Hematopoietic multipotent progenitor cell treated with erythropoietin and hydrocortisone succinate and interleukin-3 and kit ligand, for 15 days (in vitro differentiated cells): ENCODE data around the gene KIF2A.

ENCODE experiments used
- DNase-seq: peaks from one replicate; pipeline ENCODE4 v3.0.0-alpha.2; 2015; ENCODE audit warnings: low spot score

Gene KIF2A

DNA sequence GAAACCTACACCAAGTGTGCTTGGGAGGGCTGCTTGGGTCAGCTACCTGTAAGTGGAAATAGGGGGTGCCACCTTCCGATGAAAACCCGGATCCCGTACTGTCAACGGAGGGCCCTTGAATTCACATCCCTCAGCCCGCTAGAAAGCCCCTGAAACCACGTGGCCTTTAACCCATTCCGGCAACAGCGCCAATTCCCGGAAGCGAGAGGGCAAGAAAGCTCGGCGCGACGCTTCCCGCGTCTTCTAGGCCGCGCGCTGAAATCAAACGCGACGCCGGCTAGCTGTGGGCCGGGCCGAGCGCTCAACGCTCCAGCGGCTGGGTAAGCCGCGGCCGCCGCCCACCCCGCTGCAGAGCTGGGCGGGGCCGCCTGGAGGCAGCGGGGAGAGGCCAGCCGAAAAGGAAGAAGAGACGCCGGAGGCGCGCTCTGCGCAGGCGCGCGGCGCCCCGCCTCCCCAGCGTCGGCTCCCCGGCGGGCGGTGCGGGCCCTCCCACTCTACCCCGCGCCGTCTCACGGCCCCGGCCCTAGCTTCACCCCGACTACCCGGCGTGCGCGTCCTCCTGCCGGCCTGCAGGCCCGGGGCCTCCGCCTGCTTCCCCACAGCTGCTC lies at the start of gene KIF2A:
Gene KIF2A (plus strand): TSS at position 492 of the 608 bp plus-strand sequence. CDS start 267 bp downstream, outside the sequence.
- peak; percentile 93 for DNase-seq

GRCh38 chr5:62257020-62257367 lies 49.0 kb upstream of the KIF2A start:
- no peak for DNase-seq

DNA sequence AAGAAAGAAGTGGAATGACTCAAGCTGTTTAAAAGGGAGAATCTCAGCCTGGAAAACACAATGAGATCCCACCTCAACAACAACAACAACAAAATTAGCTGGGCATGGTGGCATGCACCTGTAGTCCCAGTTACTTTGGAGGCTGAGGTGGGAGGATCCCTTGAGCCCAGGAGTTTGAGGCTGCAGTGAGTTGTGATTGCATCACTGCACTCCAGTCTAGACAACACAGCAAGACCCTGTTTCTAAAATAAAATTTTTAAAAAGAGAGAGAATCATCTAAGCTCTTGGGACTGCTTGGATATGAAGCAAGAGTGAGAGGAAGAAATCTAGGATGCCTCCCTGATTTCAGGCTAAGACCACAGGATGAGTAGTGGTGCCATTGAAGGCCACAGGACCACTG lies 47.4 kb upstream of the KIF2A start:
- no peak for DNase-seq

- DNase-seq = no peak
These were observed 46.2 kb upstream of the KIF2A start for GRCh38 chr5:62259699-62260250.

- DNase-seq = no peak
These were observed 45.5 kb upstream of the KIF2A start for GRCh38 chr5:62260513-62260912.

GRCh38 chr5:62263401-62263800 lies 42.6 kb upstream of the KIF2A start:
- DNase-seq = no peak

DNA sequence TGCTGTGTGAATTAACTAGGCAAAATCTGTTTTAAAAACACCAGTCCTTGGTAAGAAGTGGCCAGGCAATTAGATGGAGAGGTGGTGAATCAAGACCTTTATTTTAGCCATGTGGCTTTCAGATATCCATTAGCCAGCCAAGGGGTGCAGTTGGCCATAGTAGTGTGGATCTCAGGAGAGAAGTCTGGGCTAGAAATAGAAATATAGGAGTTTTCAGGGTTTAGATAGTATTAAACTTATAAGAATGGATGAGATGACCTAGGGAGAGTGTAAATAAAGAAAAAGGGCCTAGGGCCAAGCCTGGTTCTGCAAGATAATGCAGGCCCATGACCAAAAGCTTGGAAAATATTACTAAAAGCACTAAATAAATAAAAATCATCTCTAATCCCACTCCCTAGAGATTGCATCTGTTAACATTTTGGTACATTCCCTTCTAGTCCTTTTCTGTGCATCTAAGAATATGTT lies 40.3 kb upstream of the KIF2A start:
- no peak for DNase-seq

DNA sequence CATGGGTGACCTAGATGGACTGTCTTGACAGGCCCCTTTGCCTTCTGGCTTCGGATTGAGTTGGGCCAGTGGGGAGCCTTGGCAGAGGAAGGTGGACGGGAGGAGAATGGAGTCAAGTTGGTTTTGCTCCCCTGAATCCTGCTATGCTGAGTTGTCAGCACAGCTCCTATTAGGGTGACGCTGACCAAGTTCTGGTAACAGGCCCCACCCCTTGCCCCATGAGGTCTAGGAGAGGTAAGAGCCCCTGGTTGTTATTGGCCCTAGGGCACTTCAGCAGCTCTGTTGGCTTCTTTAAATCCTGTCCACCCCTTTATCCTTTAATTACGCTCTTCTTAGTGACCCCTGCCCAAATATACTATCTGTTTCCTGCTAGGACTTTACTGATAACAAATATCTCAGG lies 39.4 kb upstream of the KIF2A start:
- DNase-seq = no peak

GRCh38 chr5:62268234-62268633 lies 37.8 kb upstream of the KIF2A start:
- no peak for DNase-seq

DNA sequence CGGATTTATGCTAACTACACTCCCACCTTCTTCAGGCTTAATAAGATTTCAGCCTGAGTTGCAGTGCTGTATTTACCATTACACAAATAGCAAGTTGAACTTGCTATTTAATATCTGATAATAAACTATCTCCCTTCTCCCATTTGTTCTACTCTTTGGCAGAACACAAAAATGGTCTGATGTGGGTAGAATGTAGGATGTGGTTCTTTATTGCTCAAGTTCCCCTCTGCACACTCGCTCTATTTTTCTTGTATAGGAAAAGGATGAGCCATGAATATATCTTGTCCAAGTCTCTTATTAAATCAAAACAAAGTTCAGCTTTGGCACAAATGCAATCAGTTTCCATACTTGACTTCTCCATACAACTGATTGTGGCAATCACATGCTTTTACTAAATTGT lies 37.2 kb upstream of the KIF2A start:
- no peak for DNase-seq

- DNase-seq = no peak
These were observed 34.6 kb upstream of the KIF2A start for GRCh38 chr5:62271370-62271769.

GRCh38 chr5:62271870-62272269 lies 34.1 kb upstream of the KIF2A start:
- DNase-seq = no peak

DNA sequence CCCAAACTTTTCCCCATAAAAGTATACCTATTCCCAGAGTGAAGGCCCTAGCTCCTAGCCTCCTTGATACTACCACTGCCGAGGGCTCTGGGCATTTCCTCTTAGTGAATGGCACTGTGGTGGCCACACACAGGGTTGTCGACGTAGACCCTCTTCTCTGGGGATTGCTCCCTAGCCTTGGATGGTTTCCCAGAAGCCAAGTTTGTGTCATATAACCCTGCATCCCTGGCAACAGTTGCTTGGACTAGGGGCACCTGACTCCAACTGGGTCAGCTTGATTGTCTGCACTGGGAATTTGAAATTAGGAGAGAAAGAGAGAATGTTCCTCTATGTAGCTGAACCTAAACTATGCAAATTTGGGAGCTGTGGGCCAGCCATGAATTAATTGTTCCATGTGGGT lies 32.3 kb upstream of the KIF2A start:
- DNase-seq = no peak

DNA sequence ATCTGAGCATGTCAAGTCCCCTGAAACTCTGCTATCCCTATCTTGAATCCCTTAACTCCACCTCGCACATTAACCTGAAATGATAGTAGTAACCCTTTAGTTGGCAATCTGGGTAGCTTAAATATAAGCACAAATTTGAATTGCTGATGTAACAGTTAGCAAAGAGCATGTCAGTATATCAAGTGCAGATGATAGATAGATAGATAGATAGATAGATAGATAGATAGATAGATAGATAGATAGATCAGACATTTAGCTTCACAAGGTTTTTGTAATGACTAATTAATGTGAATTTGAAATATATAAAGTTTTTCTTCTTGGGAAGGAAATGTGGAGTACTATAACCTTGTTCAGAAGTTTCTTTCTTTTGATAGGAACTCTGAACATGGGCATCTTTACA lies 30.4 kb upstream of the KIF2A start:
- no peak for DNase-seq

- DNase-seq = no peak
These were observed 24.6 kb upstream of the KIF2A start for GRCh38 chr5:62281411-62281810.

GRCh38 chr5:62282064-62282463 lies 23.9 kb upstream of the KIF2A start:
- DNase-seq = no peak

GRCh38 chr5:62283005-62283404 lies 23.0 kb upstream of the KIF2A start:
- no peak for DNase-seq

DNA sequence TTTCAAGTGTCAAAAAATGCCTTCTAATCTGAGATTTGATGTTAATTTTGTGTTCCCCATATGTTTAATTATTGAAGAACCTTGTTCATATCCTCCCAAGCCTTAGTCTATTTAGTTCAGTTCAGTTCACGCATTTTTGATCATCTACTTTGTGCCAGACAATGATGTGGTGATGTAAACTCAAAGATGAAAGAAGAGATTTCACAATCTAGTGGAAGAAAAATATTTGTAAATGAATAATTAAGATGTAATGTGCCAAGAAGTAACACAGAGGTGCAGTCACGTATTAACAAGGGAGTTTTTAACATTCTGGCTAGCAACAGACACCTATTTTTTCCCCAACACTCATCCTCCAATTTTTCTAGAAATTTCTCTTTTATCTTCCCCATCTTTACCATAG lies 22.1 kb upstream of the KIF2A start:
- no peak for DNase-seq

GRCh38 chr5:62284946-62285891 lies 20.8 kb upstream of the KIF2A start:
- no peak for DNase-seq

- DNase-seq = no peak
These were observed 19.2 kb upstream of the KIF2A start for GRCh38 chr5:62286834-62287233.

GRCh38 chr5:62287237-62287636 lies 18.8 kb upstream of the KIF2A start:
- no peak for DNase-seq

- no peak for DNase-seq
These were observed 17.9 kb upstream of the KIF2A start for GRCh38 chr5:62288118-62288517.

GRCh38 chr5:62289813-62290212 lies 16.2 kb upstream of the KIF2A start:
- no peak for DNase-seq
